Suprapubic skin (tissue), 4 donors: ENCODE data around the gene SMYD4.

Source experiments
- EP300 ChIP-seq: sonication (generic); formaldehyde crosslinking; IDR thresholded peaks from one replicate; pipeline ENCODE4 v1.6.1; 2017; ENCODE audit warnings: antibody characterized with exemption
- POLR2A ChIP-seq, 2 donors: fragments of 450-650 bp; IDR thresholded peaks; one replicate each; pipeline ENCODE4 v1.6.1; 2017; ENCODE audit warnings: antibody characterized with exemption in 2 of 2, mild to moderate bottlenecking in 2 of 2, moderate library complexity in 2 of 2
- POLR2AphosphoS5 ChIP-seq, 3 donors: sonication (generic); formaldehyde crosslinking; IDR thresholded peaks; one replicate each; pipeline ENCODE4 v1.6.1; 2017; ENCODE audit warnings: antibody characterized with exemption in 3 of 3
- TF ChIP-seq, protein P1 (sequence below), 2 donors: fragments of 200-600 bp in 1 of 2; fragments of 450-650 bp in 1 of 2; sonication (generic) in 1 of 2; IDR thresholded peaks; one replicate each; pipeline ENCODE4 v1.5.1; 2016 to 2019; ENCODE audit warnings: antibody characterized with exemption in 2 of 2, mild to moderate bottlenecking in 1 of 2, moderate library complexity in 1 of 2

DNA sequence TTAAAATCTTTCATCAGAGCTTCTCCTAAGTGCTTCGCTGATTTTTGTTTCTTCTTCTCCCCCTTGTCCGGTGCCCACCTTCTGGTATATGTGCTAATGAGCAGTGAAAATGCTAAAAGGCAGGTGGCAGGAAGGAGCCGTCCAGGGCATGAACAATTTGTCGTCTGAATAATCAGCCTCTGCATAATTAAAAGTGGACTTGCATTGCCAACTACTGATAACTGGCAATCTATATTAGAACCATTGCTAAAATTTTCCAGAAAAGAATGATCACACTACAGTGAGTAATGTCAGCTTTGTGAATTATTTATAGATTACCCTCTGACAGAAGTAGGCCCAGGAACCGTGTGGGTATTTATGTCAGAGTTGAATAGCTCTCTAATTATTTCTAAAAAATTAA is 39.8 kb downstream of the SMYD4 start:
- TF ChIP-seq, protein P1, sequence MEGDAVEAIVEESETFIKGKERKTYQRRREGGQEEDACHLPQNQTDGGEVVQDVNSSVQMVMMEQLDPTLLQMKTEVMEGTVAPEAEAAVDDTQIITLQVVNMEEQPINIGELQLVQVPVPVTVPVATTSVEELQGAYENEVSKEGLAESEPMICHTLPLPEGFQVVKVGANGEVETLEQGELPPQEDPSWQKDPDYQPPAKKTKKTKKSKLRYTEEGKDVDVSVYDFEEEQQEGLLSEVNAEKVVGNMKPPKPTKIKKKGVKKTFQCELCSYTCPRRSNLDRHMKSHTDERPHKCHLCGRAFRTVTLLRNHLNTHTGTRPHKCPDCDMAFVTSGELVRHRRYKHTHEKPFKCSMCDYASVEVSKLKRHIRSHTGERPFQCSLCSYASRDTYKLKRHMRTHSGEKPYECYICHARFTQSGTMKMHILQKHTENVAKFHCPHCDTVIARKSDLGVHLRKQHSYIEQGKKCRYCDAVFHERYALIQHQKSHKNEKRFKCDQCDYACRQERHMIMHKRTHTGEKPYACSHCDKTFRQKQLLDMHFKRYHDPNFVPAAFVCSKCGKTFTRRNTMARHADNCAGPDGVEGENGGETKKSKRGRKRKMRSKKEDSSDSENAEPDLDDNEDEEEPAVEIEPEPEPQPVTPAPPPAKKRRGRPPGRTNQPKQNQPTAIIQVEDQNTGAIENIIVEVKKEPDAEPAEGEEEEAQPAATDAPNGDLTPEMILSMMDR (IDR thresholded peaks at IDR 0.05) = no peak
- TF ChIP-seq POLR2A (IDR thresholded peaks at IDR 0.05) (no peak), POLR2AphosphoS5 (IDR thresholded peaks at IDR 0.05) (no peak), EP300 (no peak)
